GM12891 (cell line): Measurements from ENCODE around the gene CACNG1.

Experiments used
- POLR2A ChIP-seq: IDR thresholded peaks from 2 replicates; pipeline ENCODE4 v1.6.1; 2011; ENCODE audit warnings: low read depth, low read length, control low read depth
- POLR2AphosphoS5 ChIP-seq: IDR thresholded peaks from 2 replicates; pipeline ENCODE4 v1.6.1; 2011; ENCODE audit warnings: low read depth, low read length, control low read depth
- SPI1 ChIP-seq: IDR thresholded peaks from 2 replicates; pipeline ENCODE4 v1.6.1; 2011; ENCODE audit warnings: low read depth, low read length, control low read depth
- TAF1 ChIP-seq: IDR thresholded peaks from 2 replicates; pipeline ENCODE4 v1.6.1; 2011; ENCODE audit warnings: low read depth, low read length, control low read depth

DNA sequence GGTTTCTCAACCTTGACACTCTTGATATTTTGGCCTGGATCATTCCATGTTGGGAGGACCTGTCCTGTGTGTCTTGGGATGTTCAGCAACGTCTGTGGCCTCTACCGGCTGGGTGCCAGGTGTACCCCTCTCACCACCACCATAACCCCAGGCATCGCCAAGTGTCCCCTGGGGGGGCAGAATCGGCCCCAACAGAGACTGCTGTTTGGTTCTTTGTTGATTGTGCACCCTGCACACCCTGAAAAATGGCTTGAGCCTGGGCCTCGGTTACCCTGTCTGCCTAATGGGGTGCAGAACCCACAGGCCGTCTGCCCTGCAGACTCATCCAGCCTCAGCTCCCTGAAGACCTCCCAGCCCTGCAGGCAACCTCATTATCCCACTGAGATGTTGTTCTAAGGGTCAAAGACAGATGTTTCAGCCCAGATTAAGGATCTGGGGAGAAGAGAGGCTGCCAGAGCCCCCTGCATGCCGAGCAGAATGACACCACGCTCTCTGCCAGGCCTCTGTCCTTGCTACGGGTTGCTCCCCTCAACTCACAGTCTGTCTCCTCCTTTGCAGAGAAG lies 9.2 kb downstream of the CACNG1 start:
- TF ChIP-seq SPI1 (no peak), POLR2A (no peak), POLR2AphosphoS5 (no peak), TAF1 (no peak)
